Measurements from ENCODE around the gene HYAL2.

Gene HYAL2

DNA sequence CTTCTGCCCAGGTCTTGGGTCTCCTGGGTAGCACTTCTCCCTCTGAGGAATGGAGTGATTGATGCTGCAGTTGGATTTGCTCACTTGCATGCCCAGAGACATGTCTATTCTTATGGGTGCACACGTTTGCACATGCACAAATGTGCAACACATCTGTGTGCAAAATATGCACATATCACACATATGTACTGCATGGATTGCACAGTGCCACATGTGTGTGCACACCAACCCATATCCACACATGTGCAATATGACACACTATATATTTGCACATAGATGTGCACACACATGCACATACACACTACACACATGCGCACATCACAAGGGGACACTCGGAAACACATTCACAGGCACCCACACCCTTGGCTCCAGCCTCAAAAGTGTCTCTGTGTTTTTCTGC is 54.3 kb downstream of the HYAL2 start:
- no peak for FAIRE-seq

Measured in islet of Langerhans (tissue), 1 donor.